Esophagus muscularis mucosa (tissue), 4 donors: ENCODE results near the gene RASGRF1. TPM values are rescaled to one million over a fixed set of nuclear protein-coding genes. Genes with fewer than 3 reads are reported as not detected.
"Not testable (repeated sequence)": the region's sequence is repeated elsewhere in the genome, so short reads cannot be mapped to it uniquely, and the experiment has no call there.

Experiments used
- DNase-seq: peaks from one replicate; pipeline ENCODE4 v3.0.0-alpha.2; 2017; ENCODE audit errors: extremely low spot score
- H3K27ac ChIP-seq, 4 donors: fragments of 200-600 bp; sonication (generic); replicated peaks in 1 of 4; 1 replicate in 3 of 4; 2 replicates in 1 of 4; pipeline ENCODE4 v1.5.1; 2016 to 2019; ENCODE audit warnings: mild to moderate bottlenecking in 1 of 4
- H3K27me3 ChIP-seq, 4 donors: fragments of 200-600 bp; sonication (generic); one replicate each; pipeline versions ENCODE4 v1.5.1 to v1.6.0; 2016 to 2019
- H3K36me3 ChIP-seq, 4 donors: fragments of 200-600 bp; sonication (generic); one replicate each; pipeline ENCODE4 v1.5.1; 2016 to 2019
- H3K4me1 ChIP-seq, 4 donors: fragments of 200-600 bp; sonication (generic); one replicate each; pipeline ENCODE4 v1.5.1; 2016 to 2019
- H3K4me3 ChIP-seq, 4 donors: fragments of 200-600 bp; sonication (generic); 1 replicate in 2 of 4; 2 replicates in 2 of 4; pipeline ENCODE4 v1.5.1; 2016 to 2019; ENCODE audit warnings: mild to moderate bottlenecking in 4 of 4, moderate library complexity in 1 of 4
- H3K9me3 ChIP-seq, 4 donors: fragments of 200-600 bp; sonication (generic); 1 replicate in 3 of 4; 2 replicates in 1 of 4; pipeline ENCODE4 v1.5.1; 2016 to 2019
- EP300 ChIP-seq: sonication (generic); formaldehyde crosslinking; IDR thresholded peaks from one replicate; pipeline ENCODE4 v1.6.1; 2017; ENCODE audit warnings: antibody characterized with exemption
- POLR2A ChIP-seq: fragments of 450-650 bp; IDR thresholded peaks from one replicate; pipeline ENCODE4 v1.6.1; 2017; ENCODE audit warnings: antibody characterized with exemption, moderate library complexity, mild to moderate bottlenecking, low read depth
- POLR2AphosphoS5 ChIP-seq, 2 donors: sonication (generic); formaldehyde crosslinking; IDR thresholded peaks; one replicate each; pipeline ENCODE4 v1.6.1; 2017; ENCODE audit warnings: antibody characterized with exemption in 2 of 2
- WGBS: methylation state at CpG from one replicate; pipeline ENCODE4 v1.1.5; 2018; 5-methylcytosine and 5-hydroxymethylcytosine counted together
- intact Hi-C: fragments of 100-400 bp; cut with DNase I; formaldehyde crosslinking; loops from one replicate; pipeline ENCODE4 v1.15.1; 2023
- total RNA-seq, 4 donors: library from RNA; depleted of rRNA; stranded (reverse); fragments of >200 nt; gene quantifications; one replicate each; pipeline versions ENCODE4 v1.1.0 to v1.2.1, GENCODE V29; 2016
- TF ChIP-seq, protein P1 (sequence below), 3 experiments: fragments of 200-600 bp in 2 of 3; fragments of 450-650 bp in 1 of 3; sonication (generic) in 2 of 3; IDR thresholded peaks; one replicate each; pipeline ENCODE4 v1.5.1; 2017 to 2019; ENCODE audit warnings: antibody characterized with exemption in 3 of 3, mild to moderate bottlenecking in 2 of 3, moderate library complexity in 1 of 3

Gene RASGRF1
- total RNA-seq, 4 donors from 2014 or later, result 0.17 to 0.23 TPM; not detected in 2

DNA sequence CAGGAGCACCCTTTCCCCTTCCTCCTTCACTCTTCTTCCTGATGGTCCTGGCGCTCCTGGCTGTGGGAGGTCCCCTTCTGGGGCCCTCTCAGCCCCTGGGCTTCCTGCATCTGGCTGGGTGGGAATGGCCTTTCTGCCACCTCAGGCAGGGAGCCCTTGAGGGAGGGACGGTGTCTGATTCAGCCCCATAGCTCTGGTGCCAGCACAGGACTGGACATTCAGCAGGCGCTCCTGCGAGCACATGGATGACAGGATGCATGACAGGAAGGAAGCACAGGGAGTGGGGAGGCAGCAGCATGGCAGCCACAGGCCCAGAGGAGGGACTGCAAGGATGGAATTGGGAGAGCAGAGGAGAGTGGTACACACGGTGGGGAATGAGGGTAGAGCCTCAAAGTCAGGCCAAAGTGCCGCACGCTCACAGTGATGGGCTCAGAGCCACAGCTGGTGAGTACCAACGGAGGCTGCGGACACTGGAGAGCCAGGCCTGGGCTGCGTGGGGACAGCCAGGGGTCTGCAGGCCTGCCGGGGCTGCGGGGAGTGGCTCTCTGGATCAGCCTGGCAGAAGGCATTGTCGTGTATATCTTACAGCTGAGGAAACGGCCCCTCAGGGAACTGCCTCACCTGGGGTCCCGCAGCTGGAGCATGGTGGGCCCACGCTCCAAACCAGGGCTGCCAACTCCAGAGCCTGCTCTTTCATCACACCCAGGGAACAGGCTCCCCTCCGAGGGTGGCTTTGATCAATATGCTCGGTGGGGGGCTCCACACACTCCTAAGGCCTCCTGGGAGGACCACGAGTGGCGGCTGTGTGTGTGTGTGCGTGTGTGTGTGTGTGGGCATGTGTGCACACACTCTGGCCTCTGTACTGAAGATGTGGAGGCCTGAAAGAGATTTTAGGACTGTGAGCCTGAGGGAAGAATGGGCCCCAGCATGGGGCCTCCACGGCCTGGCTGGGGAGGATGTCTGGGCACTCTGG, 94.4 kb downstream of the RASGRF1 start:
- Histone ChIP-seq H3K4me3 (no peak overlapping the region), H3K27me3 (no peaks in the 10 kb centered on the region), H3K36me3 (no peaks in the 10 kb centered on the region), H3K27ac (no peak overlapping the region), H3K9me3 (no peaks in the 10 kb centered on the region), H3K4me1 (peaks cover 0 to 11% (median 3%) of the 10 kb centered on the region in 4 donors)
- 81% methylated on average over 15 of the region's 22 CpGs for WGBS
- no peak for TF ChIP-seq POLR2AphosphoS5 (IDR thresholded peaks at IDR 0.05)
- TF ChIP-seq POLR2A, result no peak
- TF ChIP-seq EP300, result no peak
- TF ChIP-seq, protein P1, sequence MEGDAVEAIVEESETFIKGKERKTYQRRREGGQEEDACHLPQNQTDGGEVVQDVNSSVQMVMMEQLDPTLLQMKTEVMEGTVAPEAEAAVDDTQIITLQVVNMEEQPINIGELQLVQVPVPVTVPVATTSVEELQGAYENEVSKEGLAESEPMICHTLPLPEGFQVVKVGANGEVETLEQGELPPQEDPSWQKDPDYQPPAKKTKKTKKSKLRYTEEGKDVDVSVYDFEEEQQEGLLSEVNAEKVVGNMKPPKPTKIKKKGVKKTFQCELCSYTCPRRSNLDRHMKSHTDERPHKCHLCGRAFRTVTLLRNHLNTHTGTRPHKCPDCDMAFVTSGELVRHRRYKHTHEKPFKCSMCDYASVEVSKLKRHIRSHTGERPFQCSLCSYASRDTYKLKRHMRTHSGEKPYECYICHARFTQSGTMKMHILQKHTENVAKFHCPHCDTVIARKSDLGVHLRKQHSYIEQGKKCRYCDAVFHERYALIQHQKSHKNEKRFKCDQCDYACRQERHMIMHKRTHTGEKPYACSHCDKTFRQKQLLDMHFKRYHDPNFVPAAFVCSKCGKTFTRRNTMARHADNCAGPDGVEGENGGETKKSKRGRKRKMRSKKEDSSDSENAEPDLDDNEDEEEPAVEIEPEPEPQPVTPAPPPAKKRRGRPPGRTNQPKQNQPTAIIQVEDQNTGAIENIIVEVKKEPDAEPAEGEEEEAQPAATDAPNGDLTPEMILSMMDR (IDR thresholded peaks at IDR 0.05), result no peak
- intact Hi-C loops, result no loop called here
- DNase-seq, result no peak

DNA sequence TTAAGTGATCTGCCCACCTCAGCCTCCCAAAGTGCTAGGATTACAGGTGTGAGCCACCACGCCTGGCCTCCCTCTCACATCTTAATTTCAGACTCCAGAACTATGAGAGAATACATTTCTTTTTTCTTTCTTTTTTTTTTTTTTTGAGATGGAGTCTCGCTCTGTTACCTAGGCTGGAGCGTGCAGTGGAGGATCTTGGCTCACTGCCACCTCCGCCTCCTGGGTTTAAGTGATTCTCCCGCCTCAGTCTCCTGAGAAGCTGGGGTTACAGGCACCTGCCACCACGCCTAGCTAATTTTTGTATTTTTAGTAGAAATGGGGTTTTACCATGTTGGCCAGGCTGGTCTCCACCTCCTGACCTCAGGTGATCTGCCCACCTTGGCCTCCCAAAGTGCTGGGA, 95.4 kb downstream of the RASGRF1 start:
- H3K9me3 ChIP-seq, intact Hi-C loops, H3K36me3 ChIP-seq, DNase-seq, H3K27ac ChIP-seq, H3K4me3 ChIP-seq, H3K27me3 ChIP-seq: not testable (repeated sequence)
- 79% methylated on average over 6 of the region's 6 CpGs for WGBS
- H3K4me1 ChIP-seq, result peaks cover 0 to 16% (median 12%) of the 10 kb centered on the region in 4 donors

DNA sequence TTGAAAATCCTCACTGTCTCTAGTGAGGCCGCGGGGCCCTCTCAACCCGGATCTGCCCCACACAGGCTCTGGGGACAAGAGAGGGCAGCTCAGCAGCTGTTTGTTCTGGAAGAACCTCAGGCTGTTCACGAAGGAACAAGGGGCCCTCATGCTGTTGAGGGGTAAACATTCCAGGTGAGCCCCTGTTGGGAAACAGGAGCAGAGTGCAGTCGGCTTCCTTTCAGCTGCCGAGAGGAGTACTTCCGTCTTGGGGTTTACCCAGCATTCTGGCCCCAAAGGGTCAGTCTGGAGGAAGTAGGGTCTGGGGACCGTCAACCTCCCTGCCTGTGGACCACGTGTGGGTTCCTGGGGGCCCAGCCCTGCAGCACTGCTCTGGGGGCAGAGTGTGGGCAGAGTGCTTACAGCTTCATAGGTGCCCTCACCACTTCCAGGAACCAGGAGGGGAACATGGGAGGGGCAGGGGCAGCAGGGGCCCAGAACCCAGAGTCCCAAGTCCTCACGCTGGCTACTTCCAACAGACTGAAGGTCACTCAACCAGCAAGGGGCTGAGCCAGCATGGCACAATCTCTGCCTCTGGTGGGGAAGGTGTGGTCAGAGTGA, 96.5 kb downstream of the RASGRF1 start:
- Histone ChIP-seq H3K36me3 (no peaks in the 10 kb centered on the region), H3K27me3 (no peaks in the 10 kb centered on the region), H3K9me3 (no peaks in the 10 kb centered on the region), H3K4me3 (no peak overlapping the region), H3K4me1 (peaks cover 5 to 27% (median 24%) of the 10 kb centered on the region in 4 donors), H3K27ac (no peak overlapping the region)
- TF ChIP-seq POLR2A (no peak), POLR2AphosphoS5 (IDR thresholded peaks at IDR 0.05) (no peak), EP300 (no peak)
- TF ChIP-seq, protein P1 (IDR thresholded peaks at IDR 0.05), result no peak
- intact Hi-C loops, result no loop called here
- DNase-seq, result no peak
- 89% methylated on average over 5 of the region's 10 CpGs for WGBS

DNA sequence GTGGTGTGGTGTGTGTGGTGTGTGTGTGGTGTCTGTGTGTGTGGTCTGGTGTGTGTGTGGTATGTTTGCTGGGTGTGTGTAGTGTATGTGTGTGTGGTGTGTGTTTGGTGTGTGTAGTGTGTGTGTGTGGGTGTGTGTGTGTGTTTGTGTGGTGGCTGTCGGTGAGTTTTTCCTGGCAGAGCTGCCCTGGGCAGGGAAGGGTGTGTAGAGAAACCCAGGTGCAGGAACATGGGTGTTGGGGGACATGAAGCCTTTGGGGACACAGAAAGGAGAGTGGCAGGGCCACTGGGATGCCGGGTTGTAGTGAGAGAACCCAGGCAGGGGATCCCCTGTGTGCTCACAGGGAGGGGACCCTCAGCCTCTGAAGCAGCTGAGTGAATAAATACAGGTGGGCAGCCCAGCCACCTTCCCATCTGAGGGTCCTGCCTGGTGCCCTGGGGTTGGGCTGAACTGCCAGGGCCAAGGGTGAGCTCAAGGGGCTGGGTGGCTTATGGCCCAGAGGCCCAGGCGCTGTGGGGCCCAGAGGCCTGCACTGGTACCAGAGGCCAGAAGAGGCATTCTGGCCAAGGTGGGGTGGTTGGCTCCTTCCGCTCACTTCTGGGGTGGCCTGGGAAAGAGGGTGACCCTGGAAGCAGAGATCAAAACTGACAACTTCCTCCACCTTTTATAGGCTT, 97.2 kb downstream of the RASGRF1 start:
- intact Hi-C loops, result no loop called here
- H3K4me1 ChIP-seq, result peaks cover 7 to 33% (median 30%) of the 10 kb centered on the region in 4 donors
- no peaks in the 10 kb centered on the region for H3K36me3 ChIP-seq
- no peak for DNase-seq
- H3K4me3 ChIP-seq, result no peak overlapping the region
- H3K9me3 ChIP-seq, result no peaks in the 10 kb centered on the region
- H3K27ac ChIP-seq, result no peak overlapping the region
- no peaks in the 10 kb centered on the region for H3K27me3 ChIP-seq
- TF ChIP-seq EP300, result no peak
- TF ChIP-seq, protein P1 (IDR thresholded peaks at IDR 0.05), result no peak
- whole genome bisulfite sequencing, result 79% methylated on average over 2 of the region's 4 CpGs
